ENCODE measurements around the gene DAO.

Gene DAO

DNA sequence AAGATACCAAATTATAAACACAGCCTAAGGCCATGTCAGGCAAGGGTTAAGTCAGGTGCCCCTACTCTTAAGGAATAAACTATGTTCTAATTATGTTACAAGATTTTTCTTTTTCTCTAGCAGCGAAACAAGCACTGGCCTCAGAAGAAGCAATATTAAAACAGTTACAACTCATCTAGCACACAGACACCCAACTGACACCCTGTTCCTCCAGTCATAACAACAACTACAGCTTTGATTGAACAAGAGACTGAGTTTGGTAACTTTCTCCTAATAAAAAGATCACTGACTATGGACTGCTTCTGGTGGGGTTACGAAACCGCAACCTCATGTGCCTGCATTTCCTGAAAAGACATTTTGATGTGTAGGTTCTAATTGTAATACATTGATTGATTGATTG, 3.3 kb upstream of the DAO start:
- no peak for FAIRE-seq

DNA sequence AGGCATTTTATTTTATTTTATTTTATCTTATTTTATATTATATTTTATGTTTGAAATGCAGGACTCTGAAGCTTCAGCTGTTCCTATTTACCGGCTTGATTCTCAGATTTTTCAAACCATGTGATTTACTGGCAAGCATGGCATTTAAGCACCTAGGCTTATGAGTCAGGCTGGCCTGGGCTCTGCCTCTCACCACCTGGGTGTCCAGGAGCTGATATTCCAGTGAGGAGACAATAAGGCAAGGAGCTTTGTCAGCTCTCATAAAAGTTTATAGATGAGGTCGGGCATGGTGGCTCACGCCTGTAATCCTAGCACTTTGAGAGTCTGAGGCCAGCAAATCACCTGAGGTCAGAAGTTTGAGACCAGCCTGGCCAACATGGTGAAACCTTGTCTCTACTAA, 2.1 kb downstream of the DAO start:
- no peak for FAIRE-seq

DNA sequence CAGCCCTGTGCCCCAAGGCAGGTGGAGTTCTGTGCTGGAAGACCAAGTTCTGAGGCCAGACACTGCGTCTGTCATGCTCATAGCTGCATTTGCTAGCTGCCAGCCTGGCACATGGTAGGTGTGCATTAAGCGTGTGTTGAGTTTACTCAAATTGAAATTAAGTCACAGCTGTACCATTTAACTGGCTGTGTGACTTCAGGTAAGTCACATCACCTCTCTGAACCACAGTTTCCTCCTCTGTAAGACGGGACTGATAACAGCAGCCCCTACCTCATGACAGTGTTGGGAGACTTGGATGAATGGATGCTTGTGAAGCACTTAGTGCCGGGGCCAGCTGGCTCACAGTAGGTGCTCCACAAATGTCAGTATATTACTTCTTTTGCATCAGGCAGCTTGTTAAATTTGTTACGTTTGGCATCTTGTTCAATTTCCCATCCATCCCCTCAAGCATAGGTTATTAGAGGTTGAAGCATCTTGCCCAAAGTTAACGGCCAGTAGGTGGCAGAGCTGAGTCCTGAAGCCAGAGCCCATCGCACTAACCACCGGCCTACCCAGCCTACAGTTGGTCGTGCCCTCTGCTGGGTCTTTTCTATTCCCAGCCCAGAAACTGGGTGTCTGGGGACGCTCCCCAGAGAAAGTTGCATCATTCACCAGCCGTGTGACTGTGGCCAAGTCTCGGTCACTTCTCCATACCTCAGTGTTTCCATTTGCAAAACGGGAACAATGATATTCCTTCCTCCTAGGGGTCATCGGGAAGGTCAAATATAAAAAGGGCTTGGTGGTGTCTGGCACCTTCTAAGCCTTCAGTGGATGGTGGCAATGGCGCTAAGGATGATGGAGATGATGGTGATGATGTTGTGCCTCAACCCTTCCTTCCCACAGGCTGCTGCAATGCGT, 4.5 kb downstream of the DAO start:
- FAIRE-seq = no peak

DNA sequence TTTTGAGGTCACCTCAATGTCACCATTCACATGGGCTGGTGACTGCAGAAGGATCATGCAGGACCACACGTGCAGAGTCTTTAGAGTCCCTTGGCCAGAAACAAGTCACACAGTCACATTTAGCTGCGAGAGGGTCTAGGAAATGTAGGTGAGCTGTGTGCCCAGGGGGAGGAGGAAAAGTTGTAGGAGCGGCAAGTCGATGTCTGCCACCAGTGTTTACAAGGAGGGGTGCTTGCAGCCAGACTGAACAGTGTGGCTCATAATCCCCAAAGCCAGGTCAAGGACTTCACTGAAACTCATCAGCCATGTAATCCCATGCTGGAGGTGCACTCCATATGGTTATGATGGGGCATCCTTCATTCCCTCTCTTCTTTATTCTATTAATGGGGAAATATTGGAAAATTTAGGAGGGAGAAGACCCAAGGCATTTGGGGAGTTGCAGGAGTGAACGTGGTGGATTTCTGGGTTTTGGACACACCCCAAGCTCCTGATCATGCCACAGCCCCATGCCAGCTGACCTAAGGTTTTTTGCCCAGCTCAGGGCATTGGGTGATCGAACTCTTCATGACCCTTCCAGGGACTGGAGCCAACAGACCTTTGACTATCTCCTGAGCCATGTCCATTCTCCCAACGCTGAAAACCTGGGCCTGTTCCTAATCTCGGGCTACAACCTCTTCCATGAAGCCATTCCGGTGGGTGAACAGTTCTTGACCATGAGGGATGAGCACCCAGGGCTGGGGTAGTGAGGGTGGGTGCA, 7.2 kb downstream of the DAO start:
- no peak for FAIRE-seq

DNA sequence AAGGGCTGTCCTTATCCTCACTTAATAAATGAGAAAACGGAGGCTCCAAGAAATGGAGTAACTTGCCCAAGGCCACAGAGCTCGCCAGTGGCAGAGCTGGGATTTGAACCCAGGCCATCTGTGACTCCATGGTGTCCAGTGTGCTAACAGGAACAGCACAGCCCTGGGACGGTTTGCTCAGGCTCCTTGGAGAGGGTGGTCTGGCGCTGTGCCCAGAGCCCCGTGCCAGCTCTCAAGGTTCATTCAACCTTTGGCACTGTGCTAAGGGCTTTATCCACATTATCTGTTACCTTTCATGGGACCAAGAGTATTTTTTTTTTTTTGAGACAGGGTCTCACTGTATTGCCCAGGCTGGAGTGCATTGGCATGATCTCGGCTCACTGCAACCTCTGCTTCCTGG, 8.1 kb downstream of the DAO start:
- no peak for FAIRE-seq

DNA sequence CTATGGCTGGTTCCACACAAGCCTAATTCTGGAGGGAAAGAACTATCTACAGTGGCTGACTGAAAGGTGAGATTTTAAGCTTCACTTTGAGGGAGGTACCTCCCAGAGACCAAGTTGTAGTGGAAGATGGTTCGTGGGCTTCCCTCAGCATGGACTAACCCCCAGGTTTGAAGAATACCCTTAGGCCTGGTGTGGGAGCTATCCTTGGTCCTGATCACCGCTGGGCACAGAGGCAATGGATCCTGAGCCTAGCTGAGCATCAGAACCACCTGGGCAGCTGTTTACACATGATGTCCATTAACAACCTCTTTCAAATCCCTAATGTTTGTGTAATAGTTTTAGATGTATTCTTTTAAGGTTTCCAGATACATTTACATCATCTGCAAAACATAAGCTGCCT, 10.3 kb downstream of the DAO start:
- no peak for FAIRE-seq

DNA sequence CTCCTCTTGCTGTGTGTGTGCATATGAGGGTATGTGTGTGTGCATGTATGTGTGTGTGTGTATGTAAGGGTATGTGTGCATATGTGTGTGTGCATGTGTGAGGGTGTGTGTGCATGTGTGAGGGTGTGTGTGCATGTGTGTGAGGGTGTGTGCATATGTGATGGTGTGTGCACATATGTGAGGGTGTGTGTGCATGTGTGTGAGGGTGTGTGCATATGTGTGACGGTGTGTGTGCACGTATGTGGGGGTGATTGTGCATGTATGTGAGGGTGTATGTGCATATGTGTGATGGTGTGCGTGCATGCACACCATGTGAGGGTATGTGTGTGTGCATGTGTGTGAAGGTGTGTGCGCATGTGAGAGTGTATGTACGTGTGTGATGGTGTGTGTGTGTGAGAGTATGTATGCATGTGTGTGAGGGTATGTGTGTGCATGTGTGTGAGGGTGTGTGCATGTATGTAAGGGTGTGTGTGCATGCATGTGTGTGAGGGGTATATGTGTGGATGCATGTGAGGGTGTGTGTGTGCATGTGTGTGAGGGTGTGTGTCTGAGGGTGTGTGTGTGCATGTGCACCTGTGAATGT, 15.4 kb downstream of the DAO start:
- FAIRE-seq = no peak

DNA sequence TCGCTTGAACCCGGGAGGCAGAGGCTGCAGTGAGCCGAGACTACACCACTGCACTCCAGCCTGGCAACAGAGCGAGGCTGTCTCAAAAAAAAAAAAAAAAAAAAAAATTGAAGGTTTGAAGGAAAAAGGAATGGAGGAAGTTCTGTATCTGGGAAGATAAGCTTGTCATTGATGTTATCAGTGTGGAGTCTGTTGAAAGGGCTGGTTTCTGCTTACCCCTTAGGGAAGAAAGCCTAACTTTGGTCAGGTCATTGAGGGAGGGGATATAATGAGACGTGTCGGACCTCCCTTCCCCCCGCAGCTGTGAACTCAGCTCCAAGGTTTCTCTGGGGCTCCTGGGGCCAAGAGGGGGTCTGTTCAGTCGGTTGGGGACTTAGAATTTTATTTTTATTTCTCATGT, 16.4 kb downstream of the DAO start:
- no peak for FAIRE-seq

DNA sequence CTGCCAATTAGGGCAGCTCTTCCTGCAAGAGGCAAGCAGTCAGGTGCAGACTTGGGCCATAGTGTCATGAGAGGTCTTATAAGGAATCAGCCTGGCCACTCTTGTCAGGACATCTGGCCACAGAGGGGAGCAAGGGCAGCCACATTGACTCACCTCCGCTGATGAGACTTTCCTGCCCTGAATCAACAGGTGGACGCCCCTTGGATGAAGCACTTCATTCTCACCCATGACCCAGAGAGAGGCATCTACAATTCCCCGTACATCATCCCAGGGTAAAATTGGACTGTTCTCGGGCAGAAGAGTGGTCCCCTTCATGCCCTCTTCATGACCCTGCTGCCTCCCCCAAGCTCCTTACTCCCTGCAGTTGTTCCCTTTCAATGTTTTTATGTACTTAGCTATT, 16.9 kb downstream of the DAO start:
- no peak for FAIRE-seq

DNA sequence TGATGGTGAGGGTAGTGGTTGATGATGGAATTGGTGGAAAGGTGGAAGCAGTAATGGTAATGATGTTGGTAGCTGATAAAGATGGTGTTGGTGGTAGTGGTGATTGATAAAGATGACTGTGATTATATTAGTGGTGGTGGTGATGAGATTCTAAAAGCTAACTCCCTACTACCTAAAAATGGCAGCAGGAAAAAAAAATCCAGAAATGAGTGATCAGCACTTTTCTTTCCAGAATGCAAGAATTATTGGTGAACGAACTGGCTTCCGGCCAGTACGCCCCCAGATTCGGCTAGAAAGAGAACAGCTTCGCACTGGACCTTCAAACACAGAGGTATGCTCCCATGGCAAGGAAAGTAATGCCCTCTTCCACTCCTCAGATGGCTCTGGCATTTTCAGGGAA, 19.3 kb downstream of the DAO start:
- no peak for FAIRE-seq

DNA sequence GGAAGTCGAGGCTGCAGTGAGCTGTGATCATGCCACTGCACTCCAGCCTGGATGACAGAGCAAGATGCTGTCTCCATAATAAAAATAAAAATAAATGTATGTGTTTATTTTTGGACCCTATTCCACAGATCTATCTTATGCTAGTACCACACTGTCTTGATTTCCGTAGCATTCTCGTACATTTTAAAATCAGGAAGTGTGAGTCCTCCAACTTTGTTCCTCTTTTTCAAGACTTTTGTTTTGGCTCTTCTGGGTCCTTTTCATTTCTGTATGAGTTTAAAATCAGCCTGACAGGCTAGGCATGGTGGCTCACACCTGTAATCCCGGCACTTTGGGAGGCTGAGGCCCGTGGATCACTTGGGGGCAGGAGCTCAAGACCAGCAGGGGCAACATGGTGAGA, 25.8 kb downstream of the DAO start:
- no peak for FAIRE-seq

DNA sequence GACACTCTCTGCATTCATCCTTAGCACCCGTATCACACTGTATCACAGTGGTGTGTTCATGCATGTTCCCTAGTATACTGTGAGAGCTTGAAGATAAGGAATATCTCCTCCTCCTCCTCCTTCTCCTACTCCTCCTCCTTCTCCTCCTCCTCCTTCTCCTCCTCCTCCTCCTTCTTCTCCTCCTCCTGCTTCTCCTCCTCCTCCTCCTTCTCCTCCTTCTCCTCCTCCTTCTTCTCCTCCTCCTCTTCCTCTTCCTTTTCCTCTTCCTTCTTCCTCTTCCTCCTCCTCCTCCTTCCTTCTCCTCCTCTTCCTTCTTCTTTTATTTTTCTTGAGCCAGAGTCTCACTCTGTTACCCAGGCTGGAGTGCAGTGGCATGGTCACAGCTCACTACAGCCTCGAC, 27.1 kb downstream of the DAO start:
- no peak for FAIRE-seq

DNA sequence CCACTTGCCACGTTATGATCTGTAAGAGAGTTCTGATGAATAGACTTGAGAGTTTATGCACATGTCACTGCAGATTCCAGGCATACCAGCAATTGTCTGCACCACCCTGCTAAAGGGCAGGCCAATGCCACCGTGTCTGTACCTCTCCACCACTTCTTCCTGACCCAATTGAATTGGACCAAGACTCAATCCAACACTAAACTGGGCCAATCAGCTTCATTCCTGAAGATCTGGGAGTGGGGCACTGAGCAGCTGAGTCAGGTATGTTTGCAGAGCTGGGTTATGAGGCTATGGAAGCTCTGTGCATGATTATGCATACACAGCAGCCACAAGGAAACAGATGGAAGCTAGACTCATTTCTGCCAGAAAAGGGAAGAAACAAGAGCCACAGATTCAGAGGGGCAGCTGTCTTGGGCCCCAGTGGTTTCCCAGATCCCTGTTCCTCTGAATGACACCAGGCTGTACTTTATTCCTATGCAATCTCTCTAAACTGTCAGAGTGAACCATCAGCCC, 28.0 kb downstream of the DAO start:
- no peak for FAIRE-seq

DNA sequence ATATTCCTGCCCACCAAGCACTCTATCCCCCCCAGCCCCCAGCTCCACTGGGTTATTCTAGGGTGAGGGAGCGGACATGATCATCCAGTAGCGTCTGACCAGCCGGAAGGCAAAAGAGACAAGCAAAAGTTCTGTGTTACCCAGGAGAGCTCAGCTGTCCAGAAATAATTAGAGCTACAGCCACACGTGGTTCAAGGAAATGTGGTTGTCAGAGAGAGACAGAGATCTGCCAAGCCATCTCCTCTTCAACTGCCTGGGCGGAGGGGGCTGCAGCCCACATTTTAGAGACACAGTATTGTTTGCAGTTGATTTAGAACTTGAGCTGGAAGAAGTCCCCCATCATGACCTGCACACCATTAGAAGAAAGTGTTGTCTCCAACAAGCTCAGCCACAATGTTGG, 30.4 kb downstream of the DAO start:
- no peak for FAIRE-seq

DNA sequence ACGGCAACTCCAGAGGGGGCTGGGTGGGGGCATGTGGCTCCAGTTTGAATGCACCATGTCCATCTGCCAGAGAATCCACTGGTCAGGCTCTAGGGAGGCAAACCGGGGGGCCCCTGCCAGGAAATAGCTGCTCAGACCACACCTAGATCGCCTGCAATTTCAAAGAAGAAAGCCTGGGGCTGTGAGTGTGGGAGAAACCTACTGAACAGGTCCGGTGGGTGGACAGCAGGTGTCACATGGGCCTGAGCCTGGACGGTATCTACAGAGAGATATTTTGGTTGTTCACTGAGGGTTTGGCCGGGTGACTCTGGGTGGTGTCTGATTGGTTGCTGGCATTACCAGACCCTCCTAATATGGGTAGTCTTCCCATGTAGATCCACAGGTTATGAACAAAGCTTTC, 32.0 kb downstream of the DAO start:
- FAIRE-seq = no peak

DNA sequence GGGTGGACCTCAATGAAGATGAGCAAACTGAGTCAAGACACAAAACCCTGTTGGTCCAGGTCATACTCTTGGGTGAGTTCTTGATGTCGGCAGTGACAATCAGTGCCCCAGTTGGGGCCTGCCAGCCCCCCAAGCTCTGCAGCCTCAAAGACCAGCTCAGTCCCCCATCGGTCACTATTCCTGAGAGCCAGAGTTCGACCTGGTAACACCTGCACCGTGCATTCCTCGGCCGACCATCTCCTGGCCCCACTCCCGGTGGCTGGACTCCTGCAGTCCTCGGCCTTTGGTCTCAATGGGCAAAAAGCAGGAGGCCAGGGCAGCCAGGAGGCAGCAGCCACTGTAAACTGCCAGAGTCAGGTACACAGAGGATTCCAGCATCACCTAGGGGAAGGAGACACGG, 32.5 kb downstream of the DAO start:
- no peak for FAIRE-seq

DNA sequence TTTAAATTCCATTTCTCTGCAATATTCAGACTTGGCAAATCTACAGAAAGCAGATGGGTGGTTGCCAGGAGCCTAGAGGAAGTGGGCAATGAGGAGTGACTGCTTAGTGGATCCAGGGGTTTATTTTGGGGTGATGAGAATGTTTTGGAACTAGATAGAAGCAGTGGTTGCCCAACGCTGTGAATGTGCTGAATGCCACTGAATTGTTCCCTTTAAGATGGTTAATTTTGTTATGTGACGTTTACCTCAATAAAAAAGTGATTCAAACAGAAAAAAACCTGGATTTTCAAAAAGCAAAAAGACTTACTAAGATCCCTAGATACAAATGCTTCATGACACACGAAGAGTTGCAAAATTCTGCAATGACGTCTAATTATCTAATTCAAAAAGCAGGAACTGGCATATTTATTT, 34.2 kb downstream of the DAO start:
- FAIRE-seq = no peak

DNA sequence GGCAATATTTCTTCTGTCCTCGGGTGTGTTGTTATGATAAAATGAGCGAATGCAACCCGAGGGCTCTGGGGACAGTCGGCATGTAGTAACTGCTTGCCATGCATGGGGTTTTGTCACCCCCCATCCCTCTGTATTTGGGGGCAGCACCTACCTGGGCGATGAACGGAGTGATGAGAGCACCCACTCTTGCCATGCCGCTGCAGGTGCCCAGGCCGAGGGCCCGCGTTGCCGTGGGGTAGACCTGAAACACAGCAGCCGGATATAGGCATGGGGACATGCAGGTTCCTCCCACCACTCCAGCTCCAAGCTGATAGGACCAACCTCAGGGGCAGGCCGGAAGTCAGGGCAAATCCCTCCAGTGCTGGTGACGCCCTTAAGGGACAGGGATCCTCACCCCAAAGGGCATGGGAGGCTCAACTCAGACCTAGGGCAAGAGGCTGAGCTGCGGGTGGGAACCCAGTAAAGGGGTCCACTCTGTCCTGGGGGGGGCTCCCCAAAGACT, 35.8 kb downstream of the DAO start:
- FAIRE-seq = no peak

DNA sequence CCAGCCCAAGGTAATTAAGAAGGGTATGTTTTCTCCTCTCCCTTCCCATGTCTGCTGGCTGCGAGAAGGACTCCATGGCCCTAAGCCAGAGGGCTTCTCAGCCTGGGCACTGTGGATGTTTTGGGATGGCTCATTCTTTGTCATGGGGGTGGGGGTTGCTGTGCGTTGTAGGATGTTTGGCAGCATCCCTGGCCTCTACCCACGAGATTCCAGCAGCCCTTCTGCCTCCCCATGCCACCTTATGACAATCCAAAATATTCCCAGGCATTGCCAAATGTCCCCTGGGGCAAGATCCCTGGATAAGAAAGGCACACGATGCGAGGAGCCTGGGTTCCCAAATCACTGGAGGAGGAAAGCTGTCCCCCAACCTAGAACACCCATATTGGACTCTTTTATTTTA, 36.4 kb downstream of the DAO start:
- no peak for FAIRE-seq

DNA sequence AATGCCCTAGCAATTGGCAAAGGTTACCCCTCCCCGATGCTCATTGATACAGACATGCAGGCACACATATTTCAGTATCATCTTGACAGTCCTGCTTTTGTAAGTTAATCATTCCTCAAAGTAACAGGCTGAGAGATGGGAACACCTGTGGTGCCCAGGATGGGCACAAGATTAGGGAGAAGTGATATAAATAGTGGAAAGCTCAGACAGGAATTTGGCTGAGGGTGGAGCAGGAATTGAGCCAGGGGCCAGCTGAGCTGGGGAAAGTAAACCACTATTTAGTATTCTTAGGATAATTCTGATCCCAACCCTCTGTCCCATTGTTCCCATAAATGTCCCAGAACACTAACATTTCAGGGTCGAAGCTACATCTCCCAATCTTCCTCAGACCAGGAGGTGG, 38.3 kb downstream of the DAO start:
- FAIRE-seq = no peak

DNA sequence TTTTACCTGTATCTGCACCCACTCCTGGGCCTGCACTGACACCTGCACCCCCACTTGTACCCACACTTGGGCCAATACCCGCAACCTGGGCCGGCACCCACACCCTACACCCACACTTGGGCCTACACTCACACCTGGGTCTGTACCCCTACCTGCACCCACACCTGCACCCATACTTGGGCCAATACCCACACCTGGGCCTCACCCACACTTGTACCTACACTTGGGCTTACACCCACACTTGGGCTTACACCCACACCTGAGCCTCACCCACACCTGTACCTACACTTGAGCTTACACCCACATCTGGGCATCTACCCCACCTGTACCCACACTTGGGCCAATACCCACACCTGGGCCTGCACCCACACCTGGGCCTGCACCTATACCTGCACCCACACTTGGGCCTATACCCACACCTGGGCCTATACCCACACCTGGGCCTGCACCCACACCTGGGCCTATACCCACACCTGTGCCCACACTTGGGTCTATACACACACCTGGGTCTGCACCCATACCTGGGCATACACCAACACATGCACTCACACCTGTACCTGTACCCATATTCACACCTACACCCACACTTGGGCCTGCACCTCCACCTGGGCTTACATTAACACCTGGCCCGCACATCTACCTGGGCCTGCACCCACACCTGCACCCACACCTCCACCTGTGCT, 39.2 kb downstream of the DAO start:
- no peak for FAIRE-seq

DNA sequence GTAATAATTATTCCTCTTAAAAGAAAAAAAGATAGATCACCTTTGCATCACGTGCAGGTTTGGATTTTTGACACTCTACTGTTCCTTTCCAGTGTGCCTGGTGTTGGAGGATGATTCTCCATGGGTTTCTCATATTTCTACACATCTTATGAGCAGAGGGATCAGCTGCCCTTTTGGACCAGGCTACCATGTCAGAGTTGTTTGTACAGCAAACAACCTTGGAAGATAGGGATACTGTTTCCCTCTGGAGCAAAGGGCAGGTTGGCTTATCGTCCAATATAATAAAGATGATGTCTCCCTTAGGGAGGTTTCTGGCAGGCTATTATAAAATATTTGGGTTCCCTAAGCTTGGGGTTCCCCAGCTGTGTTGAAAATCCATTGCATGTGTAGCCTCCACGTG, 42.1 kb downstream of the DAO start:
- no peak for FAIRE-seq

DNA sequence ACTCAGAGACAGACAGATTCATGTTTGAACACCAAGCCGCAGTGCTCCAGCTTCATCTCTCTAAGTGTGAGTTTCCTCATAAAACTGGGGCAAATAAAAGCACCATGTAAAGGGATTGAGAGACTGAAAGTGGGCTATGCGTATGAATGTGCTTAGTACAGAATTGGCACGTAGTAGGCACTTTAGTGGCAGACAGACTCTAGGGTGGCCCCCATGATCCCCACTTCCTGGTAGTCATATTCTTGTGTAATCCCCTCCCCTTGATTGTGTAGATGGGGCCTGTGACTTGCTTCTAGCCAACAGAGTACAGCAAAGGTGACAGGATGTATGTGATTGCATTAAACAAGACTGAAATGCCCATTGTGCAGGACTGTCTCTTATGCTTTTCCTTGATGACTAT, 43.0 kb downstream of the DAO start:
- no peak for FAIRE-seq
